PC-3 (cell line): ENCODE measurements around the gene TNFSF18.

Experiments used
- EZH2 ChIP-seq: fragments of 300-600 bp; sonication (generic); IDR thresholded peaks from one replicate; pipeline ENCODE4 v1.6.1; 2017; ENCODE audit warnings: antibody characterized with exemption, mild to moderate bottlenecking, low read length; ENCODE audit not compliant: unreplicated experiment
- TF ChIP-seq, protein P1 (sequence below): fragments of 300-600 bp; sonication (generic); conservative IDR thresholded peaks from 2 replicates; pipeline ENCODE4 v1.5.1; 2017; ENCODE audit warnings: antibody characterized with exemption, low read depth, mild to moderate bottlenecking, low read length

GRCh38 chr1:173048621-173049321 lies 2.0 kb downstream of the TNFSF18 start:
- TF ChIP-seq, protein P1, sequence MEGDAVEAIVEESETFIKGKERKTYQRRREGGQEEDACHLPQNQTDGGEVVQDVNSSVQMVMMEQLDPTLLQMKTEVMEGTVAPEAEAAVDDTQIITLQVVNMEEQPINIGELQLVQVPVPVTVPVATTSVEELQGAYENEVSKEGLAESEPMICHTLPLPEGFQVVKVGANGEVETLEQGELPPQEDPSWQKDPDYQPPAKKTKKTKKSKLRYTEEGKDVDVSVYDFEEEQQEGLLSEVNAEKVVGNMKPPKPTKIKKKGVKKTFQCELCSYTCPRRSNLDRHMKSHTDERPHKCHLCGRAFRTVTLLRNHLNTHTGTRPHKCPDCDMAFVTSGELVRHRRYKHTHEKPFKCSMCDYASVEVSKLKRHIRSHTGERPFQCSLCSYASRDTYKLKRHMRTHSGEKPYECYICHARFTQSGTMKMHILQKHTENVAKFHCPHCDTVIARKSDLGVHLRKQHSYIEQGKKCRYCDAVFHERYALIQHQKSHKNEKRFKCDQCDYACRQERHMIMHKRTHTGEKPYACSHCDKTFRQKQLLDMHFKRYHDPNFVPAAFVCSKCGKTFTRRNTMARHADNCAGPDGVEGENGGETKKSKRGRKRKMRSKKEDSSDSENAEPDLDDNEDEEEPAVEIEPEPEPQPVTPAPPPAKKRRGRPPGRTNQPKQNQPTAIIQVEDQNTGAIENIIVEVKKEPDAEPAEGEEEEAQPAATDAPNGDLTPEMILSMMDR: no peak
- no peak for TF ChIP-seq EZH2
